Measurements from ENCODE around the gene ZSWIM6. TPM values are rescaled to one million over a fixed set of nuclear protein-coding genes. Genes with fewer than 3 reads are reported as not detected.
"Not testable (repeated sequence)": the region's sequence is repeated elsewhere in the genome, so short reads cannot be mapped to it uniquely, and the experiment has no call there.

The ZSWIM6 gene
- total RNA-seq, 1 experiment from 2014 or later = 12.1 TPM

- DNase-seq (ENCODE audit: low read depth) = no peak
Measured at GRCh38 chr5:61363401-61364114, 31.5 kb downstream of the ZSWIM6 start.

- DNase-seq (ENCODE audit: low read depth) = no peak
Measured at GRCh38 chr5:61366497-61367240, 34.6 kb downstream of the ZSWIM6 start.

GRCh38 chr5:61370506-61370905 is 38.4 kb downstream of the ZSWIM6 start:
- no peak for DNase-seq (ENCODE audit: low read depth)

GRCh38 chr5:61371474-61371873 is 39.4 kb downstream of the ZSWIM6 start:
- no peak for DNase-seq (ENCODE audit: low read depth)

GRCh38 chr5:61379677-61380076 is 47.6 kb downstream of the ZSWIM6 start:
- DNase-seq (ENCODE audit: low read depth) = no peak

- DNase-seq (ENCODE audit: low read depth) = no peak
Measured at GRCh38 chr5:61381968-61382367, 49.9 kb downstream of the ZSWIM6 start.

- no peak for DNase-seq (ENCODE audit: low read depth)
Measured at GRCh38 chr5:61385627-61386026, 53.6 kb downstream of the ZSWIM6 start.

GRCh38 chr5:61386045-61386800 is 54.2 kb downstream of the ZSWIM6 start:
- peak; percentile 83 for DNase-seq (ENCODE audit: low read depth)

GRCh38 chr5:61389609-61390008 is 57.6 kb downstream of the ZSWIM6 start:
- no peak for DNase-seq (ENCODE audit: low read depth)

- DNase-seq (ENCODE audit: low read depth) = peak; percentile 30
Measured at GRCh38 chr5:61394078-61394704, 62.1 kb downstream of the ZSWIM6 start.

GRCh38 chr5:61394793-61395192 is 62.7 kb downstream of the ZSWIM6 start:
- DNase-seq (ENCODE audit: low read depth) = no peak

GRCh38 chr5:61397238-61397637 is 65.2 kb downstream of the ZSWIM6 start:
- DNase-seq (ENCODE audit: low read depth) = peak; percentile 43

- DNase-seq (ENCODE audit: low read depth) = no peak
Measured at GRCh38 chr5:61397937-61398336, 65.9 kb downstream of the ZSWIM6 start.

GRCh38 chr5:61398440-61398839 is 66.4 kb downstream of the ZSWIM6 start:
- no peak for DNase-seq (ENCODE audit: low read depth)

GRCh38 chr5:61399679-61400078 is 67.6 kb downstream of the ZSWIM6 start:
- no peak for DNase-seq (ENCODE audit: low read depth)

GRCh38 chr5:61401726-61402125 is 69.7 kb downstream of the ZSWIM6 start:
- peak; percentile 38 for DNase-seq (ENCODE audit: low read depth)

GRCh38 chr5:61402244-61402823 is 70.3 kb downstream of the ZSWIM6 start:
- DNase-seq (ENCODE audit: low read depth) = no peak

- no peak for DNase-seq (ENCODE audit: low read depth)
Measured at GRCh38 chr5:61402970-61403900, 71.2 kb downstream of the ZSWIM6 start.

- DNase-seq (ENCODE audit: low read depth) = no peak
Measured at GRCh38 chr5:61405511-61406295, 73.6 kb downstream of the ZSWIM6 start.

- DNase-seq (ENCODE audit: low read depth) = not testable (repeated sequence)
Measured at GRCh38 chr5:61406497-61406896, 74.4 kb downstream of the ZSWIM6 start.

Measured in LHCN-M2 (cell line).